HL-60/S4 treated with retinoic acid at 250 ng/mL for 4 days and 3 days (cell line): ENCODE results near the gene NUP133.
"Not testable (repeated sequence)": the region's sequence is repeated elsewhere in the genome, so short reads cannot be mapped to it uniquely, and the experiment has no call there.

Experiments
- in situ Hi-C: fragments of 300-500 bp; cut with MboI; formaldehyde crosslinking; loops from 2 replicates; pipeline ENCODE4 v1.7.0; 2022; ENCODE audit warnings: low sequenced_read_pairs

NUP133 gene

DNA sequence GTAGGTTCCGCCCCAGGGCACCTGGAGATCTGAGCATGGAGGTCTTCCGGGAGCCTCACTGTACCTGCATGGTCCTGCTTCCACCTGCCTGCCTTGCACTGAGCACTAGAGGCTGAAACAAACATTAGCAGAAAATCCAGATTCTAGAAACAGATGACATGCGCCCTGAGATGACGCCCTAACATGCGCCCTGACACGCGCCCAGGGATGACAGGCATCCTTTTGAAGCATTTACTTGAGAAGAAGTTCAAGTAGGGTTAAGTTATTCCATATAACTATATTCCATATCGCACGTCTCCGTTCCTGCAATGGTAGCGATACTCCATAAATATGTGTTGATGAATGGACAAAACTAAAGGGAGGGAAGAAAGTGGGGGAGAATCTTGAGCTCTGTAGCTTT lies 87.9 kb downstream of the NUP133 start:
- in situ Hi-C loops = no loop called here

DNA sequence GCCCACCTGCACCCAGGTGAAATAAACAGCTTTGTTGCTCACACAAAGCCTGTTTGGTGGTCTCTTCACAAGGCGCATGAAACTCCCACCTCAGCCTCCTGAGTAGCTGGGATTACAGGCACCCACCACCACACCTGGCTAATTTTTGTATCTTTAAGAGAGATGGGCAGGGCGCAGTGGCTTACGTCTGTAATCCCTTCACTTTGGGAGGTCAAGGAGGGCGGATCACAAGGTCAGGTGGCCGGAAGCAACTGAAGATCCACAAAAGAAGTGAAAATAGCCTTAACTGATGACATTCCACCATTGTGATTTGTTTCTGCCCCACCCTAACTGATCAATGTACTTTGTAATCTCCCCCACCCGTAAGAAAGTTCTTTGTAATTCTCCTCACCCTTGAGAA lies 89.6 kb downstream of the NUP133 start:
- in situ Hi-C loops = not testable (repeated sequence)

DNA sequence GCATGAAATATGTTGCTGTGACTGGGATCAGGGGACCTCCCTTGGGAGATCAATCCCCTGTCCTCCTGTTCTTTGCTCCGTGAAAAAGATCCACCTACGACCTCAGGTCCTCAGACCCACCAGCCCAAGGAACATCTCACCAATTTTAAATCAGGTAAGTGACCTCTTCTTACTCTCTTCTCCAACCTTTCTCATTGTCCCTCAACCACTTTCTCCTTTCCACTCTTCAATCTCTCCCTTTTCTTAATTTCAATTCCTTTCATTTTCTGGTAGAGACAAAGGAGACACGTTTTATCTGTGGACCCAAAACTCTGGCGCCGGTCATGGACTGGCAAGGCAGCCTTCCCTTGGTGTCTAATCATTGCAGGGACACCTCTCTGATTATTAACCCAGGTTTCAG lies 95.3 kb downstream of the NUP133 start:
- in situ Hi-C loops = not testable (repeated sequence)

GRCh38 chr1:229412056-229412455 lies 96.1 kb downstream of the NUP133 start:
- in situ Hi-C loops = no loop called here

GRCh38 chr1:229411434-229412055 lies 96.6 kb downstream of the NUP133 start:
- in situ Hi-C loops = no loop called here

- in situ Hi-C loops = no loop called here
These were observed 97.3 kb downstream of the NUP133 start for GRCh38 chr1:229410692-229411433.

- in situ Hi-C loops = no loop called here
These were observed 97.8 kb downstream of the NUP133 start for GRCh38 chr1:229410370-229410691.

GRCh38 chr1:229409616-229410369 lies 98.3 kb downstream of the NUP133 start:
- in situ Hi-C loops = no loop called here

GRCh38 chr1:229408458-229409037 lies 99.6 kb downstream of the NUP133 start:
- in situ Hi-C loops = no loop called here

GRCh38 chr1:229407206-229408026 lies 100.7 kb downstream of the NUP133 start:
- in situ Hi-C loops = no loop called here

- in situ Hi-C loops = no loop called here
These were observed 101.3 kb downstream of the NUP133 start for GRCh38 chr1:229406798-229407197.

DNA sequence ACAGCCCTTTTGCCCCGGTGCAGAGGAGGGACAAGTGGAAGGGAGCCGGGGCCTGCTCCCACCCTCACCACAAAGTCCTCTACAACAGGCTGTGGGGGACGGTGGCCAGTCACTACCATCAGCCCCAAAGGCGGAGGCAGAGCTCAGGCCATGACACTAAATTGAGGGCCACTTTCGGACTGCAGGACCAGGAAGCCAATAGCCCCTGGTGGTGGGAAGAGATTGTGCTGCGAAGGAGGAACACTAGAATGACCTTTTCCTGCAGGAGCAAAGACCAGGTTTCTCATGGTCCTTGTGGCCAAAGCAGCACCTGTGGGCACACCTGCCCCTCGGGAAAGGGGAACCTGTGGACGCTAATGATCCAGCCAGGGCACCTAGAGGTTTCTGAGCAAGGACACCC lies 104.6 kb downstream of the NUP133 start:
- in situ Hi-C loops = no loop called here

DNA sequence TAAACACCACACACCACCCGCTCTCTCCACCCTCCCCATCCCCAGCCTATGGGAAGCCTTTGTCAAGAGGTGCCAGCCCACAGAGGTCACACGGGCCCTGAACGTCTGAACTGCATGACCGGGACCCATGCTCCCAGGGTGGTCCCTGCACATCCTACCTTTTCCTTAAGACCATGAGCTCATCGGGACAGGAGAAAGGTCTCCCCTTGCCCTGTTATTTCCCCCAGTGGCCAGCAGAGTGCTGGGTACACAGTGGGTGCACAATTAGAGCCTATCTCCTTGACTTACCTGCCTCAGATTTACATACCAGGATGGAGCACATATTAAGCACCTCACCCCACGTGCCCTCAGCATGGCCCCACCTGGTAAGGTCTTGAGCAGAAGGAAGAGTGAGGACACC lies 105.1 kb downstream of the NUP133 start:
- in situ Hi-C loops = no loop called here

DNA sequence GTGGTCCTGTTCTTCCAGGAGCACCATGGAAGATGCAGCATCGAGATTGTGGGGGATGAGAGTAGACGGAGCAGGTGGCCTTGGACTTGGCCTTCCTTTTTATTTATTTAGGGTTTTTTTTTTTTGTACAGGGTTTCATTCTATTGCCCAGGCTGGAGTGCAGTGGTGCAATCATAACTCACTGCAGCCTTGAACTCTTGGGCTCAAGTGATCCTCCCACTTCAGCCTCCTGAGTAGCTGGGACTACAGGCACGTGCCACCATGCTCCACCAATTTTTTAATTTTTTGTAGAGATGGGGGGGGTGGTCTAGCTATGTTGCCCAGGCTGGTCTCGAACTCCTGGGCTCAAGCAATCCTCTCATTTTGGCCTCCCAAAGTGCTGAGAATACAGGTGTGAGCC lies 105.8 kb downstream of the NUP133 start:
- in situ Hi-C loops = not testable (repeated sequence)

- in situ Hi-C loops = no loop called here
These were observed 110.4 kb downstream of the NUP133 start for GRCh38 chr1:229397762-229398161.

GRCh38 chr1:229396585-229397206 lies 111.4 kb downstream of the NUP133 start:
- in situ Hi-C loops = no loop called here

DNA sequence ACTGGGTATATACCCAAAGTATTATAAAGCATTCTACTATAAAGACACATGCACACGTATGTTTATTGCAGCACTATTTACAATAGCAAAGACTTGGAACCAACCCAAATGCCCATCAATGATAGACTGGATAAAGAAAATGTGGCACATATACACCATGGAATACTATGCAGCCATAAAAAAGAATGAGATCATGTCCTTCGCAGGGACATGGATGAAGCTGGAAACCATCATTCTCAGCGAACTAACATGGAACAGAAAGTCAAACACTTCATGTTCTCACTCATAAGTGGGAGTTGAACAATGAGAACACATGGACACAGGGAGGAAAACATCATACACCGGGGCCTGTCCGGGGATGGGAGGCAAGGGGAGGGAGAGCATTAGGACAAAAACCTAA lies 113.6 kb downstream of the NUP133 start:
- in situ Hi-C loops = not testable (repeated sequence)

DNA sequence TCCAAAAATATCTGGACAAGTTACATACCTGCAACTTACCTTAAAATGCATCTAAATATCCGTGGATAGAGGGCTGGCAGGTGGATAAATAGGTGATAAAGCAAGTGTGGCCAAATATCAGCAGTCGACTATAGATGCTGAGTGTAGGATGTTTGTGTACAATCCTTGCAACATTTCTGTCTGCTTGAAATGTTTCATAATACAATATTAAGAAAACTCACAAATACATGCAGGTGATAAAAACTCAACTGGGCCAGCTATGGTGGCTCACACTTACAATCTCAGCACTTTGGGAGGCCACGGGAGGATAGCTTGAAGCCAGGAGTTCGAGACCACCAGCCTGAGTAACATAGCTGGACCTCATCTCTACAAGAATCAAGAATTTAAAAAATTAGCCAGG lies 115.2 kb downstream of the NUP133 start:
- in situ Hi-C loops = no loop called here
